Measurements from ENCODE around the gene FOXP1. TPM values are rescaled to one million over a fixed set of nuclear protein-coding genes. Genes with fewer than 3 reads are reported as not detected.

The FOXP1 gene
- total RNA-seq, 1 experiment from 2014 or later, result 5.4 TPM

GRCh38 chr3:71056327-71056726, 527.2 kb downstream of the FOXP1 start:
- no peak for DNase-seq (ENCODE audit: extremely low read depth, low read depth)

- no peak for DNase-seq (ENCODE audit: extremely low read depth, low read depth)
Measured at GRCh38 chr3:71055257-71056001, 528.1 kb downstream of the FOXP1 start.

GRCh38 chr3:71054312-71054711, 529.2 kb downstream of the FOXP1 start:
- DNase-seq (ENCODE audit: extremely low read depth, low read depth), result no peak

GRCh38 chr3:71053495-71053894, 530.0 kb downstream of the FOXP1 start:
- no peak for DNase-seq (ENCODE audit: extremely low read depth, low read depth)

GRCh38 chr3:71052716-71053115, 530.8 kb downstream of the FOXP1 start:
- DNase-seq (ENCODE audit: extremely low read depth, low read depth), result no peak

GRCh38 chr3:71051893-71052687, 531.4 kb downstream of the FOXP1 start:
- DNase-seq (ENCODE audit: extremely low read depth, low read depth), result no peak

GRCh38 chr3:71051259-71051595, 532.3 kb downstream of the FOXP1 start:
- DNase-seq (ENCODE audit: extremely low read depth, low read depth), result no peak

- DNase-seq (ENCODE audit: extremely low read depth, low read depth), result no peak
Measured at GRCh38 chr3:71050538-71051258, 532.8 kb downstream of the FOXP1 start.

GRCh38 chr3:71050166-71050537, 533.4 kb downstream of the FOXP1 start:
- no peak for DNase-seq (ENCODE audit: extremely low read depth, low read depth)

GRCh38 chr3:71048948-71049347, 534.6 kb downstream of the FOXP1 start:
- peak; percentile 30 for DNase-seq (ENCODE audit: extremely low read depth, low read depth)

- no peak for DNase-seq (ENCODE audit: extremely low read depth, low read depth)
Measured at GRCh38 chr3:71047616-71048531, 535.7 kb downstream of the FOXP1 start.

- no peak for DNase-seq (ENCODE audit: extremely low read depth, low read depth)
Measured at GRCh38 chr3:71046791-71047190, 536.7 kb downstream of the FOXP1 start.

GRCh38 chr3:71045917-71046282, 537.6 kb downstream of the FOXP1 start:
- no peak for DNase-seq (ENCODE audit: extremely low read depth, low read depth)

- no peak for DNase-seq (ENCODE audit: extremely low read depth, low read depth)
Measured at GRCh38 chr3:71045212-71045916, 538.2 kb downstream of the FOXP1 start.

GRCh38 chr3:71042759-71043158, 540.8 kb downstream of the FOXP1 start:
- DNase-seq (ENCODE audit: extremely low read depth, low read depth), result no peak

- no peak for DNase-seq (ENCODE audit: extremely low read depth, low read depth)
Measured at GRCh38 chr3:71041371-71041770, 542.2 kb downstream of the FOXP1 start.

- DNase-seq (ENCODE audit: extremely low read depth, low read depth), result no peak
Measured at GRCh38 chr3:71039332-71039731, 544.2 kb downstream of the FOXP1 start.

- DNase-seq (ENCODE audit: extremely low read depth, low read depth), result no peak
Measured at GRCh38 chr3:71037775-71038174, 545.8 kb downstream of the FOXP1 start.

GRCh38 chr3:71035886-71036285, 547.6 kb downstream of the FOXP1 start:
- no peak for DNase-seq (ENCODE audit: extremely low read depth, low read depth)

GRCh38 chr3:71035314-71035713, 548.2 kb downstream of the FOXP1 start:
- DNase-seq (ENCODE audit: extremely low read depth, low read depth), result no peak

Measured in NCI-H460 (cell line).